ENCODE measurements around the gene TMEM53.

DNA sequence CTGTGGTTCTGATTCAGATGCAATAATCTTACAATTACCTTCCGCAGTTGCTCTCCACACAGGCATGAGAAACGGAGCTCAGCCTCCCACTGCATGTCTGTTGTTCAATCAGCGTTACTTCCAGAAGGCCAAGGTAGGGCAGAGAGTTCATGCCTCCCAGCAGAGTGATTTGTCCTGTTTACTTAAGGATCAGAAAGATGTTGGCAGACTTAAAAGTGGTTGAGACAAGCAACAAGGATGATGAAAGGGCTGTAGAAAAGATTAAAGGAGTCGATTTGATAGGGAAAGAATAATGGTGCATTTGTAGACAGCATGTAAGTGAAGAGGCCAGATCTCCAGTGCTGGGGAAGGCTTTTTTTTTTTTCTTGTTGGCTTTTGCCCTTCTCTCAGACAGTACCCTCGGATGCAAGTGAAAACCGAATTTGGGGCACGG is 26.9 kb upstream of the TMEM53 start:
- TF ChIP-seq, protein P1, sequence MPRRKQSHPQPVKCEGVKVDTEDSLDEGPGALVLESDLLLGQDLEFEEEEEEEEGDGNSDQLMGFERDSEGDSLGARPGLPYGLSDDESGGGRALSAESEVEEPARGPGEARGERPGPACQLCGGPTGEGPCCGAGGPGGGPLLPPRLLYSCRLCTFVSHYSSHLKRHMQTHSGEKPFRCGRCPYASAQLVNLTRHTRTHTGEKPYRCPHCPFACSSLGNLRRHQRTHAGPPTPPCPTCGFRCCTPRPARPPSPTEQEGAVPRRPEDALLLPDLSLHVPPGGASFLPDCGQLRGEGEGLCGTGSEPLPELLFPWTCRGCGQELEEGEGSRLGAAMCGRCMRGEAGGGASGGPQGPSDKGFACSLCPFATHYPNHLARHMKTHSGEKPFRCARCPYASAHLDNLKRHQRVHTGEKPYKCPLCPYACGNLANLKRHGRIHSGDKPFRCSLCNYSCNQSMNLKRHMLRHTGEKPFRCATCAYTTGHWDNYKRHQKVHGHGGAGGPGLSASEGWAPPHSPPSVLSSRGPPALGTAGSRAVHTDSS (tag by site-specific recombination; IDR thresholded peaks at IDR 0.05) = no peak
- TF ChIP-seq ZNF529 (tag by site-specific recombination; IDR thresholded peaks at IDR 0.05; ENCODE audit: insufficient replicate concordance) = no peak
- TF ChIP-seq PRDM1 (tag by site-specific recombination; IDR thresholded peaks at IDR 0.05) = no peak
- no peak for TF ChIP-seq ZNF335 (tag by site-specific recombination; conservative IDR thresholded peaks at IDR 0.05)
- peak; percentile 71; the same call in 1 of the 2 replicates for TF ChIP-seq TCF7L2 (IDR thresholded peaks at IDR 0.05; ENCODE audit: borderline replicate concordance, low read depth, low read length)
- TF ChIP-seq ZEB2 (tag by site-specific recombination; IDR thresholded peaks at IDR 0.05) = no peak
- no peak for TF ChIP-seq ZBTB21 (tag by site-specific recombination; IDR thresholded peaks at IDR 0.05)
- no peak for TF ChIP-seq EGR2 (tag by site-specific recombination; IDR thresholded peaks at IDR 0.05; ENCODE audit: low read depth)
- TF ChIP-seq, protein P2, sequence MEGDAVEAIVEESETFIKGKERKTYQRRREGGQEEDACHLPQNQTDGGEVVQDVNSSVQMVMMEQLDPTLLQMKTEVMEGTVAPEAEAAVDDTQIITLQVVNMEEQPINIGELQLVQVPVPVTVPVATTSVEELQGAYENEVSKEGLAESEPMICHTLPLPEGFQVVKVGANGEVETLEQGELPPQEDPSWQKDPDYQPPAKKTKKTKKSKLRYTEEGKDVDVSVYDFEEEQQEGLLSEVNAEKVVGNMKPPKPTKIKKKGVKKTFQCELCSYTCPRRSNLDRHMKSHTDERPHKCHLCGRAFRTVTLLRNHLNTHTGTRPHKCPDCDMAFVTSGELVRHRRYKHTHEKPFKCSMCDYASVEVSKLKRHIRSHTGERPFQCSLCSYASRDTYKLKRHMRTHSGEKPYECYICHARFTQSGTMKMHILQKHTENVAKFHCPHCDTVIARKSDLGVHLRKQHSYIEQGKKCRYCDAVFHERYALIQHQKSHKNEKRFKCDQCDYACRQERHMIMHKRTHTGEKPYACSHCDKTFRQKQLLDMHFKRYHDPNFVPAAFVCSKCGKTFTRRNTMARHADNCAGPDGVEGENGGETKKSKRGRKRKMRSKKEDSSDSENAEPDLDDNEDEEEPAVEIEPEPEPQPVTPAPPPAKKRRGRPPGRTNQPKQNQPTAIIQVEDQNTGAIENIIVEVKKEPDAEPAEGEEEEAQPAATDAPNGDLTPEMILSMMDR (tag by site-specific recombination; IDR thresholded peaks at IDR 0.05) = no peak
- TF ChIP-seq, protein P3, sequence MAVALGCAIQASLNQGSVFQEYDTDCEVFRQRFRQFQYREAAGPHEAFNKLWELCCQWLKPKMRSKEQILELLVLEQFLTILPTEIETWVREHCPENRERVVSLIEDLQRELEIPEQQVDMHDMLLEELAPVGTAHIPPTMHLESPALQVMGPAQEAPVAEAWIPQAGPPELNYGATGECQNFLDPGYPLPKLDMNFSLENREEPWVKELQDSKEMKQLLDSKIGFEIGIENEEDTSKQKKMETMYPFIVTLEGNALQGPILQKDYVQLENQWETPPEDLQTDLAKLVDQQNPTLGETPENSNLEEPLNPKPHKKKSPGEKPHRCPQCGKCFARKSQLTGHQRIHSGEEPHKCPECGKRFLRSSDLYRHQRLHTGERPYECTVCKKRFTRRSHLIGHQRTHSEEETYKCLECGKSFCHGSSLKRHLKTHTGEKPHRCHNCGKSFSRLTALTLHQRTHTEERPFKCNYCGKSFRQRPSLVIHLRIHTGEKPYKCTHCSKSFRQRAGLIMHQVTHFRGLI (tag by site-specific recombination; IDR thresholded peaks at IDR 0.05) = no peak

Data from HEK293 (cell line).